HK-2 (cell line): ENCODE results near the gene SYTL5.
A peak's percentile ranks its signal among the peaks of the same experiment; 100 is the strongest.

Experiments used
- DNase-seq: peaks from one replicate; pipeline ENCODE4 v3.0.0-alpha.2; 2018; ENCODE audit not compliant: unreplicated experiment

Gene SYTL5

GRCh38 chrX:38018766-38019425, 12.5 kb downstream of the SYTL5 start:
- no peak for DNase-seq

DNA sequence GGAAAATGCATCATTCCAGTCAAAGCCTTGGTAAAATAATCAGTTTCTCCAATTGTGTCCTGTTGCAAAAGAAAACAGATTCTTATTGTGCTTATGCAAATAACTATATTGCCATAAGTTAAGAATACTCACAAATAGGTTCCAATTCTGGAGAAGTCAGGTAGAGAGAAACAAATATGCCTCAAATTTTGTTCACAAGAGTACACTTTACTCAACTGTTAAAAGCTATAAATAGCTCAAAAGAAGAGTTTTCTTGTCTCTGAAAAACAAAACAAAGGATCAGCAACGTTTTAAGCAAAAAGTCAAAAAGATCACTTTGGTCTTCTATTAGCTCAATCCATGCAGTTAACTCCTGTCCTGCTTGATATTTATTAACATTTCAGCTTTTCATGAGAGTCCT, 21.9 kb downstream of the SYTL5 start:
- no peak for DNase-seq

DNA sequence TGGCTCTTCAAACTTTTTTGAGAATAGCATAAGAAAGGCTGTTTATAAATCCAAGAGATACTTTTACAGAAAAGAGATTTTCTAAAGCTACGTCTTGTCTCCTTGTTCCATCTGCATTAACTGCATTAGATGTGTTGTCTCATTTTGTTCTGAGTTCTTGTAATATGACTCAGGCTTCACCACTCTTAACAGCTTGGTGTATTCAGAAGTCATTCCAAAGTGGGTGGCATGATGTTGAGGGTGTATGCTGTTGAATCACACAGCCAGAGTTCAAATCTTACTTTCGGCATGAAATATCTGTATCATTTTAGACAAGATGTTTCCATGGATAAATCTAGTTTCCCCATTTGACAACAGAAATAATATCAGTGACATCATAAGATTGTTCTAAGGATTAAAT, 30.1 kb downstream of the SYTL5 start:
- no peak for DNase-seq

- no peak for DNase-seq
Measured at GRCh38 chrX:38038501-38038900, 32.1 kb downstream of the SYTL5 start.

DNA sequence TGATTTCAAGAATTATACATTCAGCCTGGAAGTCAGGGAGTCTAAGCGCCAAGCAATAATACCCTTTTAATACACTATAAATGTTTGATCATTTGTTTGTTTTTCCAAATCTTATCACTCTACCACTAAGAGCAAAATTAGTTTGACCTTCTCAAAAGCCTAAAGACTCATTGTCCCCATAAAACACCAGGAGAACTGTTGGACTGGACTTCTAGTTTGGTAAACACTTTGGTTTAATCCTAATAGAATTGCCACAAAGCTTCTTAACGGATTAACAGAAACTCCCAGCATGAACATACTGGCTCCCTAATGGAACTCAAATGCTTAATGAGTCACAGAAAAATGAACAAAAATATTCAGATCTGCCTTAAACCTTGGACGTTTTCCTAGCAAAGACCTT, 34.9 kb downstream of the SYTL5 start:
- no peak for DNase-seq

GRCh38 chrX:38044701-38045100, 38.3 kb downstream of the SYTL5 start:
- DNase-seq: no peak

DNA sequence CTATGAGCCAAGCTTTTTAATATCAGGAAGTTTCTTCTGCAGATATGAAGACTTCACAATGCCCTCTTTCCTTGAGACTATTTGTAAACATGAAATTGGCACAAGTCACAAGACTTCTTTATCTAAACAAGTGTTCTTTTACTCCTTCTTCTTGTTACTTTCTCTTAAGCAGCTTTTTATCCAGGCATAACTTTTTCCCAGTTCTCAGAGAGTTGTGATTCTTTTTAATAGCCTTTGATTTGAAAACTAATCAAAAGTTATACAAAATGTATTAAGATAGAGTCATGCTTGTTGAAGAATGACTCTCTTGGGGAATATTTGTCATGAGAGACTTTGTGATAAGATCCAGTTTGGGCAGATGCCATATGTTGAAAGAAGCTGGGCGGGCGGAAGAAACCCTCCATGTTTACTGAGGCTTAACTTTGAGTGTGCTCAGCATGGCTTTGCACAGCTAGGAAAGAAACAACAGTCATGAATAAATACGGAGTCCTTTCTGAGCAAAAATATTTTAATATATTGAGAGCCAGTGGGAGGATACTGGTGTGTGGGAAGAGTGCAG, 39.3 kb downstream of the SYTL5 start:
- no peak for DNase-seq

DNA sequence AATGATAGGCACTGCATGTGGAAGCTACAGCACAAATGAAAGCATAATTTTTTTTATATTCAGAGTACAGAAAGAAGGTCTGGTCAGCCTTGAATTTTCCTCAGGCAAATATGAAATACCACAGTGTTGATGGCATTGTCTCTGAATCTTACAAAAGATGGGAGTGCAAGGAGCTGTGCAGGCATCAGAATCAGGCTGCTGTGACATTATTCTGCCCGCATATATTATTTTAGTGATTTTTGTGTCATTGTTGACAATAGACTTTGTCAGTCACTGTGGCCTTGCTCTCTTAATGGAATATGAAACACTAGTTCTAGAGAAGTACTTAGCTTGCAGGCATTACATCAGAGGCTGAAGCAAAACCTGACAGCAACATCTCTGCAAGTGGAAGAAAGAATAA, 42.5 kb downstream of the SYTL5 start:
- DNase-seq: no peak

DNA sequence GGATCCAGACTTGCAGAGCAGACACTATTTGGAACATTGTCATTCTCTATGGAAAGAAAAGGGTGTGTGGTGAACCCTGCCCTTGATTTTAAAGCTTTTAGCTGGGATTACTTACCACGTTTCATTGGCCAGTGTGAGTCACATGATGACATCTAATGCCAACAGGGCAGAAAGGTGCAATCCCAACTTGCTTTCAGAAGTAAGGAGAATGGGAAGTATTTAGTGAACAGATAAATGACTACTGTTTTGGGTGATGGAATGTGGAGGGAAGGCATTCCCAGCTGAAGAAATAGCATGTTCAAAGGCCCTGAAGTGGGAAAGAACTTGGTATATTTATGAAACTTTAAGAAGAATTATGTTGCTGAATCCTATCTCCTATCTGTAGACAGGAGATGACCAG, 44.5 kb downstream of the SYTL5 start:
- DNase-seq: no peak

DNA sequence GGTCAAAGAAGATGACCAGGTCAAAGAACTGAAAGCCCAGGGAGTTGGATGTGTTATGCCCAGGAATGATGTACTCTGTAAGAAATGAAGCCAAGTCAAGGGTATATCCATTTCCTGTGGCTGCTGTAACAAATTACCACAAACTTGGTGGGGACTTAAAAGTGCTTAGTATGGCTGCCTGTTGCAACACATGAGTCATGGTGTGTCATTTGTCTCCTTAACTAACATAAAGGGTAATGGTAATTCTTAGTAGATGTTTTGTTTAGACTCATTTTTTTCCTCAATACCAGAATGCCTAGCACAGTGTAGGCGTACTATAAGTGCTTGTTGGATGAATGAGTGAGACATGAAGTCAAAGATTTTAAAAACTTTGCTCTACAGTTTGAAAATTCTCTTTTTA, 45.7 kb downstream of the SYTL5 start:
- DNase-seq: peak; percentile 1

DNA sequence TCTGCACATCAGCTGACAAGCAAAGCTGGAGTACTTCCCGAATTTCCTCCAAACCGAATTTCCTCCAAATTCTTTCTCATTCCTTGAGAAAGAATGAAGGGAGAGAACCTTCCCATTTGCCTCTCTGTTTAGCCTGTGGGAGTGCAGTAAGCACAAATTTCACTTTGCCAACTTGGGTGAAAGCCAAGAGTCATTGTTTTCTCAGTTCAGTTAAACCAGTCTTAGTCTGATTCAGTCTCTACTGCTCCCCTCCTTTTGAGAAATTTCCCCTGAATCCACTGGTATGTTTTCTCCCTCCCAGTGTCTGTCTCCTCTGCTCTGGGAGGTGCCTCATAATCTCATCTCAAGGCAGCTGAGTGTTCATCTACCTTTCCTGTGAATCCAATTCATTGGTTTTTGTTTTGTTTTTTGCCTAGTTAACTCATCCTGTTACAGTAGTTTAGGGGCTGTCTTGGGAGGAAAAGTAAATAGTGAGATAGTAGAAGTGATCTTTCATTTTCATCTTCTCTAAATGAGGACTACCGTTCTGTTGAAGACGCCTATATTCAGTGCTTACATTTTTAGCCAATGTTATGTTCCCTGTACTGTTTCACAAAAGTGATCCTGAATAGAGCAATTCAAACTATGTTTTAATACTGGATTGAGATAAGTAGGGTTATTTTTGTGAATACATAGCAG, 49.0 kb downstream of the SYTL5 start:
- DNase-seq: no peak

- DNase-seq: no peak
Measured at GRCh38 chrX:38060331-38060878, 54.1 kb downstream of the SYTL5 start.

DNA sequence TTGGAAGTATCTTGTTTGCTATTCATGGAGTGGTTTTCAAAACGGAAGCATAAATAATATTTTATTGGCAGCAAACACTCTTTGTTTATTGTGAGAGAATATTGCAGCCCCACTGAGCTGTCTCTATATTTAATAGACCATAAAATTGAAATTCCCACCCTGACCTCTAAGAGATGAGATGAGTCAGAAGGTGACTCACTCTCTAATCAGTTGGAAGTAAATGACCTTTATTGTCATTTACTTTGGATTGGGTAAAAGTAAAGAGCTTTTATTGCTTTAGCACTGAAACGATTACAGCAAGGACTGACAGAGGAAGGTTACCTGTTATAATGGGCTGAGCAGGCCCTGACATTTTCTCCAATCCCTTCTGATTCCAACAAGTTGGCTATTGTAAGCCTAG, 55.0 kb downstream of the SYTL5 start:
- DNase-seq: no peak

DNA sequence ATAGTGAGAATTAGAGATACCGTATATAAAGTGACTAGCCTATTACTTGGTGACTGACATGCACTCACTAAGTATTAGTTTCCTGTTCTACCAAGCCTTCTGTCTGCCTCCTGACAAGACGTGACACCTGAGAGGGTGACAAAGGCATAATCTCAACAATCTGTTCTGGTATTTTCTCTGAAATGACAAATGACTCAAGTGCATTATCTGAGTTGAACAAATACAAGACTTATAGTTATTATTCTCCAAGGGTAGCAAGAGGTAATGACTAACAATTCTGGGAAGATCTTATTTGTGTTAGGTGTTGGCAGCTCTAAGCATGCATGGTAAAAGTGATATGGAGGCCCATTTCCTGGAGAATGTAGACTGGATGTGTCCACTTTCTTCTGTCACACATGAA, 60.6 kb downstream of the SYTL5 start:
- DNase-seq: no peak

DNA sequence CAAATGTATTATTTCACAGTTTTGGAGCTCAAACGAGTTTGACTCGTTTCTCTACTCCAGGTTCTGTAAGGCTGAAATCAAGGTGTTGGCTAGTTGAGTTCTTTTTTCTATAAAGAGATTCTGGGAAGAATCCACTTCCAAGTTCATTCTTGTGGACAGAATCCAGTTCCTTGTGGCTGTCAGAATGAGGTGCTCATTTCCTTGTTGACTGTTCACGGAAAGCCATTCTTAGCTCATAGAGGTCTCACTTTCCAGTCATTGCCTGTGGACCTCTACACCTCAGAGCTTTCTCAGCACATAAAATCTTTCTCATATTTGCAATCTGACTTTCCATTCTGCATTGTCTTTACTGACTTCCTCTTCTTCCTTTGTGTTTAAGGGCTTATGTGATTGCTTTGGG, 62.9 kb downstream of the SYTL5 start:
- no peak for DNase-seq

DNA sequence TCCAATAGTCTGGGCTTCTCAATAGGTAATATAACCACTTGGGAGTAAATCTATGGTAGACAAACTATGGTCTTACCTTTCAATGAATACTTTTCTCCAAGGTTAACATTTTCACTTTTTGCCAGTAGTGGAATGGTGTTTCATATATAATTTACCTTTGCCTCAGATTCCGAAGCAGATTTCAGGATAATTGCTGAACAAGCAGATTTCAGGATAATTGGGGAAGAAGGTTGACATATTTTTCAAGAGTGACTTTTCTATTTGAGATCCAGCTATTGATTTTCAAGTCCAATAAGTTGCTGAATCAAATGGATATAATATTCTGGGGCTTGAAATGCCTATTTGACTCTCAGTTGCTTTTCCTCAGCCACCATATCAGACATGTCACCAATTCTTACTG, 63.6 kb downstream of the SYTL5 start:
- DNase-seq: no peak

GRCh38 chrX:38079463-38079862, 73.1 kb downstream of the SYTL5 start:
- no peak for DNase-seq

- DNase-seq: no peak
Measured at GRCh38 chrX:38080808-38081207, 74.5 kb downstream of the SYTL5 start.

- DNase-seq: no peak
Measured at GRCh38 chrX:38081909-38082308, 75.6 kb downstream of the SYTL5 start.

GRCh38 chrX:38082309-38082708, 76.0 kb downstream of the SYTL5 start:
- no peak for DNase-seq

- no peak for DNase-seq
Measured at GRCh38 chrX:38085813-38086212, 79.5 kb downstream of the SYTL5 start.

DNA sequence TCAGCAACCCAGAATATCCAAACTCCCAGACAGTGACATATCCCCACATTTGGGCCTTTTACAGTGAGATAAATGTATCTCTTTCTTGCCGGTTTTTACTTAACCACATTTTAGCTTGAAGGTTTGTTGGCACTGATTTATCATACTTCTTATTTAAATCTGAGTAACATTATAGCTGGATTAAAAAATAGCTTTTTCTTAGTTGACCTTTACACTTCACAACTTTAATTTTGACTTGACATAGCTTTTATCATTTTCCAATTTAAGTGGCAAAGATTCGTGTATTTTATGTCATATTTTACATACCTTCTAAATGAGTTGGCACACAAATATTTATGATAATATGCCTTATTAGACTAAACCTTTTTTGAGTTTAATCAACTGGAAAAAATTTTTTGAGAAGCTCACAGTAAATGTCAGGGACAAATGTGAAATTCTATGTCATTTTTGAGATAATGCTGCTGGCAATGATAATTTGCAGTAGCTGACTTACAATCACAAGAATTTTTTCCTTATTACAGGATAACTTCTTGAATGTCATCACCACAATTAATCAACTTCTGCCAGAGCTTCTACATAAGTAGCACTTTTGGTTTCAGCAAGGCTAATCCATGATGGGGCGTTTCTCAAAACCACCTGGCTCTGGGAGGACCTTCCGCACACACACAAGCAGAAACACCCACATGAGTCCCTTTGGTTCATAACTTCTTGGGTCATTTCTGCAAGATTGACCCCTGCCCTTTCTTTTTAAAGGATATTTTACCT, 80.3 kb downstream of the SYTL5 start:
- DNase-seq: no peak

GRCh38 chrX:38087594-38087993, 81.2 kb downstream of the SYTL5 start:
- no peak for DNase-seq
